Vagina (tissue), 2 donors: ENCODE measurements around the gene HUS1. TPM values are rescaled to one million over a fixed set of nuclear protein-coding genes. Genes with fewer than 3 reads are reported as not detected.

Experiments
- DNase-seq, 2 donors: peaks; one replicate each; pipeline ENCODE4 v3.0.0-alpha.2; 2017; ENCODE audit errors: extremely low spot score in 2 of 2
- H3K27ac ChIP-seq: fragments of 200-600 bp; sonication (generic); one replicate; pipeline ENCODE4 v1.5.1; 2019
- H3K27me3 ChIP-seq: fragments of 200-600 bp; sonication (generic); one replicate; pipeline ENCODE4 v1.5.1; 2019
- H3K36me3 ChIP-seq, 2 donors: fragments of 200-600 bp; sonication (generic); one replicate each; pipeline ENCODE4 v1.5.1; 2017 to 2019
- H3K4me1 ChIP-seq: fragments of 200-600 bp; sonication (generic); one replicate; pipeline ENCODE4 v1.5.1; 2019
- H3K4me3 ChIP-seq, 2 donors: fragments of 200-600 bp; sonication (generic); 1 replicate in 1 of 2; 2 replicates in 1 of 2; pipeline ENCODE4 v1.5.1; 2016 to 2019
- H3K9me3 ChIP-seq: fragments of 200-600 bp; sonication (generic); one replicate; pipeline ENCODE4 v1.5.1; 2019
- POLR2A ChIP-seq, 2 donors: fragments of 450-650 bp; IDR thresholded peaks; one replicate each; pipeline ENCODE4 v1.6.1; 2017; ENCODE audit warnings: antibody characterized with exemption in 2 of 2, mild to moderate bottlenecking in 2 of 2, moderate library complexity in 2 of 2
- POLR2AphosphoS5 ChIP-seq, 2 donors: sonication (generic); formaldehyde crosslinking; IDR thresholded peaks; one replicate each; pipeline ENCODE4 v1.9.0; 2017; ENCODE audit warnings: antibody characterized with exemption in 2 of 2, mild to moderate bottlenecking in 2 of 2, low read depth in 1 of 2; ENCODE audit not compliant: insufficient read depth in 1 of 2
- intact Hi-C: fragments of 100-400 bp; cut with DNase I; formaldehyde crosslinking; loops from one replicate; pipeline ENCODE4 v1.15.1; 2023
- total RNA-seq: library from RNA; depleted of rRNA; stranded (reverse); fragments of >200 nt; gene quantifications from one replicate; pipeline ENCODE4 v1.2.3, GENCODE V29; 2016
- TF ChIP-seq, protein P1 (sequence below), 3 experiments: fragments of 450-650 bp in 2 of 3; fragments of 200-600 bp in 1 of 3; sonication (generic) in 1 of 3; IDR thresholded peaks; one replicate each; pipeline ENCODE4 v1.5.1; 2017 to 2019; ENCODE audit warnings: antibody characterized with exemption in 3 of 3, mild to moderate bottlenecking in 2 of 3, moderate library complexity in 2 of 3

Gene HUS1
- total RNA-seq, 1 donor from 2014 or later = 28.5 TPM

DNA sequence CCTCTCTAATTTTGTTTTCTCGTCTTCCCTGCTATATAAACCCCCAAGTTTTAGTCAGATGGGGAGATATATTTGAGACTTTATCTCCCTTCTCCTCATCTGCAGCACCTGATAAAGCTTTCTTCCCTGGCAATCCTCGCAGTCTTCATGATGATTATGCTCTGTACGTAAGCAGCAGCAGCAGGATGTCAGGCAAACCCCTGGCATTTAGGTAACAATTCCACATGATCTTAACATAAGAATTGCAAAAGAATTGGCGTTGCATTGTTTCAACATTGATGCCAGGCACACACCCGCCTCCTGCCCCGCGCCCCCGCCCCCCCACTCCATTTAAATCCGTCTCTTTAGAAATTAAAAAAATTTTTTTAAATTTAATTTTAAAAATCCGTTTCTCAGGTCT is 37.3 kb downstream of the HUS1 start:
- intact Hi-C loops = no loop called here
- no peak overlapping the region for H3K4me3 ChIP-seq
- TF ChIP-seq POLR2A (IDR thresholded peaks at IDR 0.05) (no peak), POLR2AphosphoS5 (IDR thresholded peaks at IDR 0.05; ENCODE audit: insufficient read depth in 1 of 2, low read depth in 1 of 2) (no peak)
- TF ChIP-seq, protein P1, sequence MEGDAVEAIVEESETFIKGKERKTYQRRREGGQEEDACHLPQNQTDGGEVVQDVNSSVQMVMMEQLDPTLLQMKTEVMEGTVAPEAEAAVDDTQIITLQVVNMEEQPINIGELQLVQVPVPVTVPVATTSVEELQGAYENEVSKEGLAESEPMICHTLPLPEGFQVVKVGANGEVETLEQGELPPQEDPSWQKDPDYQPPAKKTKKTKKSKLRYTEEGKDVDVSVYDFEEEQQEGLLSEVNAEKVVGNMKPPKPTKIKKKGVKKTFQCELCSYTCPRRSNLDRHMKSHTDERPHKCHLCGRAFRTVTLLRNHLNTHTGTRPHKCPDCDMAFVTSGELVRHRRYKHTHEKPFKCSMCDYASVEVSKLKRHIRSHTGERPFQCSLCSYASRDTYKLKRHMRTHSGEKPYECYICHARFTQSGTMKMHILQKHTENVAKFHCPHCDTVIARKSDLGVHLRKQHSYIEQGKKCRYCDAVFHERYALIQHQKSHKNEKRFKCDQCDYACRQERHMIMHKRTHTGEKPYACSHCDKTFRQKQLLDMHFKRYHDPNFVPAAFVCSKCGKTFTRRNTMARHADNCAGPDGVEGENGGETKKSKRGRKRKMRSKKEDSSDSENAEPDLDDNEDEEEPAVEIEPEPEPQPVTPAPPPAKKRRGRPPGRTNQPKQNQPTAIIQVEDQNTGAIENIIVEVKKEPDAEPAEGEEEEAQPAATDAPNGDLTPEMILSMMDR (IDR thresholded peaks at IDR 0.05) = no peak
- peaks cover 5% of the 10 kb centered on the region for H3K4me1 ChIP-seq
- no peak overlapping the region for H3K27ac ChIP-seq
- peak in 1 of 2 donors; percentile 40 for DNase-seq
- no peaks in the 10 kb centered on the region for H3K27me3 ChIP-seq
- H3K36me3 ChIP-seq = no peaks in the 10 kb centered on the region
- H3K9me3 ChIP-seq = no peaks in the 10 kb centered on the region

- TF ChIP-seq POLR2A (IDR thresholded peaks at IDR 0.05) (no peak), POLR2AphosphoS5 (IDR thresholded peaks at IDR 0.05; ENCODE audit: insufficient read depth in 1 of 2, low read depth in 1 of 2) (no peak)
- TF ChIP-seq, protein P1 (IDR thresholded peaks at IDR 0.05) = no peak
- Histone ChIP-seq H3K4me3 (no peak overlapping the region), H3K27me3 (no peaks in the 10 kb centered on the region), H3K9me3 (no peaks in the 10 kb centered on the region), H3K36me3 (no peaks in the 10 kb centered on the region), H3K27ac (peak overlapping the region; percentile 22), H3K4me1 (peaks cover 5% of the 10 kb centered on the region)
- DNase-seq = peak; percentile 74 to 77
- intact Hi-C loops = no loop called here
These were observed 38.1 kb downstream of the HUS1 start for GRCh38 chr7:47941136-47941844.

DNA sequence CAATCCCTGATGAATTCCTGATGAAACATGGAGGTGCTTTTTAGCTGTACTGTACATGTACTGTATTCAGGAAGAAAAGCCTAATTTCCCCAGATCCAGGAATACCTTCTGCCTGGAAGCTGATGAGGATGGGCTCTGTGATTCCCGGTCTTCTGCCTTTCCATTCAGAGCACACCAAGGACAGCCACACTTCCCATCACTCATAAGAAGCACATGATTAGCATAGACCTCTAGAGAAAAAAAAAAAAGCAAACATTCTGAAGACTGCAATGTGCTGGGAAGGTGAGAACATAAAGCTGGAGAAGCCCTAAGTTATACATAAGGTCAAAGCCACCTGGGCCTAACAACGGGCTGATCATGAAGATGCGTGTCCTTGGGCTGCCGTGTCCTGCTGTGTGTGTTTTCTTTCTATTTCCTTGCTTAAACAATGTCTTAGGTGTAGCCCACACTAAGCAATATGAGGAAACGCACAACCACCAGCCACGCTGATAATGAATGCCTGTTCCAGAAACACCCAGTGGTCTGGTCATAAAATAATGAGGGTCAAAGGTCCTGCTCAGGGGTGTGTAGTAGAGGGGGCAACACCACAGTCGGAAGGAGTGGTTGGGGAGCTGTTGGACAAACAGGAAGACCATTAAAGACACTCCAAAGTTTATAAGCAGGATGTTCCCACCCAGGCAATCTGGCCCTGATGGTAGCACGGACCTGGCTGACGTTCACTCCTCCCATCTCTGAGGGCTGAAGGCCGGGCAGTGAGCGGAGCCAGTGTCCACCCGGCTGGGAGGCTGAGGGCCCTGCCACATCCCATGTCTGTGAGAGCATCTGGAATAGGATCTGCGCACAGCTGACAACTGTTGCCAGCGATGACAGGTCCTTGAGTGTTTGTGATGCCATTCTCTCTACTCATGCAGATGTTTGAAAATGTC is 39.1 kb downstream of the HUS1 start:
- no peaks in the 10 kb centered on the region for H3K9me3 ChIP-seq
- H3K27me3 ChIP-seq = no peaks in the 10 kb centered on the region
- DNase-seq = peak in 1 of 2 donors; percentile 46
- TF ChIP-seq, protein P1 (IDR thresholded peaks at IDR 0.05) = no peak
- no peak for TF ChIP-seq POLR2A (IDR thresholded peaks at IDR 0.05)
- no peak for TF ChIP-seq POLR2AphosphoS5 (IDR thresholded peaks at IDR 0.05; ENCODE audit: insufficient read depth in 1 of 2, low read depth in 1 of 2)
- no peak overlapping the region for H3K4me3 ChIP-seq
- peaks cover 5% of the 10 kb centered on the region for H3K4me1 ChIP-seq
- intact Hi-C loops = no loop called here
- no peaks in the 10 kb centered on the region for H3K36me3 ChIP-seq
- H3K27ac ChIP-seq = peak overlapping the region; percentile 22

DNA sequence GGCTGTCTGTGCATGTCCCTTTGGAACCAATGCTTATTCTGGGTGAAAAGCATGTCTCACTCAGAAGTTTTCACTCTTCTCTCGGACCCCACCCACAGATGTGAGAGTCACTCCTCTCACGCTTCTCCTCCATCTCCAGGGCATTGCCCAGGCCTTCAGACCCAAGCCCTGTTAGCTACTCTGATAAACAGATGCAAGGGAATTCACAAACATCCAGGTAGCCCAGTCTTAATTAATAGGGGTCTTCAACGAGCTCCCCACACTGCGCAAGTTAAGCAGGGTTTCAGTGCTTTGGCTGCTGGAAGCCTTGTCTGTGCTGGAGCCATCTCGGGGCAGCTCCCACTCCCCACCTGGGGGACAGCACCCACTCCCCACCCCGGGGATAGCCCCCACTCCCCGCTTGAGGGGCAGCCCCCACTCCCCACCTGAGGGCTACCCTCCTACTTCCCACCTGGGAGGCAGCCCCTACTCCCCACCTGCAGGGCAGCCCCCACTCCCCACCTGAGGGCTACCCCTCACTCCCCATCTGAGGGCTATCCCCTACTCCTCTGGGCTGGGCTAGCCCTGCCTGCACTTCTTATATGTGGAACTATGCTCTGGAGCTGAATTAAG is 39.9 kb downstream of the HUS1 start:
- TF ChIP-seq POLR2AphosphoS5 (IDR thresholded peaks at IDR 0.05; ENCODE audit: insufficient read depth in 1 of 2, low read depth in 1 of 2) (no peak), POLR2A (IDR thresholded peaks at IDR 0.05) (no peak)
- TF ChIP-seq, protein P1 (IDR thresholded peaks at IDR 0.05) = no peak
- Histone ChIP-seq H3K4me3 (no peak overlapping the region), H3K27me3 (no peaks in the 10 kb centered on the region), H3K27ac (no peak overlapping the region), H3K9me3 (no peaks in the 10 kb centered on the region), H3K36me3 (no peaks in the 10 kb centered on the region), H3K4me1 (peaks cover 5% of the 10 kb centered on the region)
- DNase-seq = peak in 1 of 2 donors; percentile 64
- intact Hi-C loops = no loop called here
